ENCODE data around the gene MAP3K10.
"Not testable (repeated sequence)": the region's sequence is repeated elsewhere in the genome, so short reads cannot be mapped to it uniquely, and the experiment has no call there.

The MAP3K10 gene

GRCh38 chr19:40190891-40191835 lies at the start of gene MAP3K10:
Gene MAP3K10 (plus strand): TSS chr19:40191426. CDS start chr19:40192032, 606 bp downstream.
- peak within 1 kb of the TSS; percentile 84 for H3K27ac Mint-ChIP-seq
- no peaks in the 10 kb centered on the region for H3K9me3 Mint-ChIP-seq
- DNase-seq, result peak; percentile 82
- H3K36me3 Mint-ChIP-seq, result no peaks in the 10 kb centered on the region
- CTCF ChIA-PET, result interaction anchor here (0.6 to 1.3 kb wide), 4 partner anchors 26 to 381 kb away, joined by 3 to 5 read pairs (median 3); no protein-coding TSS in a partner anchor
- H3K4me3 Mint-ChIP-seq, result peak within 1 kb of the TSS; percentile 84
- H3K4me1 Mint-ChIP-seq, result peaks cover 22% of the 10 kb centered on the region
- H3K27me3 Mint-ChIP-seq, result peaks cover 18% of the 10 kb centered on the region

- peaks cover 46% of the 10 kb centered on the region for H3K4me1 Mint-ChIP-seq
- no peak for DNase-seq
- no peak overlapping the region for H3K27ac Mint-ChIP-seq
- H3K27me3 Mint-ChIP-seq, result peaks cover 17% of the 10 kb centered on the region
- CTCF ChIA-PET, result interaction anchor here (1.2 to 5.1 kb wide), 4 partner anchors 22 to 164 kb away, joined by 3 to 38 read pairs (median 7); no protein-coding TSS in a partner anchor
- H3K9me3 Mint-ChIP-seq, result no peaks in the 10 kb centered on the region
- H3K4me3 Mint-ChIP-seq, result no peak overlapping the region
- H3K36me3 Mint-ChIP-seq, result peaks cover 1% of the 10 kb centered on the region
Observed at GRCh38 chr19:40141551-40141950, 49.7 kb upstream of the MAP3K10 start.

DNA sequence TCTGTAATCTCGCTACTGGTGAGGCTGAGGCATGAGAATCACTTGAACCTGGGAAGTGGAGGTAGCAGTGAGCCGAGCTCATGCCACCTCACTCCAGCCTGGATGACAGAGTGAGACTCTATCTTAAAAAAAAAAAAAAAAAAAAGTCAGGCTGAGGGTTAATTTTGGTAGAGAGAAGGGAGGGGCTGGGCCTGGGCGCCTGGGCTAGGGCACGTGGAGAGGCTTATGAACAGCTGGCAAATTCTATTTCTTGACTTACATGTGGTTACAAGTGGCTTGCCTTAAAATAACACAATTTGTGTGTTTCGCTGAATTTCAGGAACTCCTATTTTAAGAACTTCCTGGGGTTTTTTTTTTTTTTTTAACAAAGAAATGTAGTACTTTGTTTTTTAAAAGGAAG lies 47.6 kb upstream of the MAP3K10 start:
- DNase-seq, result peak; percentile 72
- Mint-ChIP-seq H3K4me1 (peaks cover 61% of the 10 kb centered on the region), H3K36me3 (peaks cover 1% of the 10 kb centered on the region), H3K27me3 (peaks cover 9% of the 10 kb centered on the region), H3K4me3 (peak overlapping the region; percentile 65), H3K27ac (peak overlapping the region; percentile 95), H3K9me3 (no peaks in the 10 kb centered on the region)
- CTCF ChIA-PET, result interaction anchor here (0.6 to 5.1 kb wide), 7 partner anchors 16 to 163 kb away, joined by 3 to 38 read pairs (median 4); no protein-coding TSS in a partner anchor

- H3K27me3 Mint-ChIP-seq, result peaks cover 9% of the 10 kb centered on the region
Observed at GRCh38 chr19:40144151-40144550, 47.1 kb upstream of the MAP3K10 start.

DNA sequence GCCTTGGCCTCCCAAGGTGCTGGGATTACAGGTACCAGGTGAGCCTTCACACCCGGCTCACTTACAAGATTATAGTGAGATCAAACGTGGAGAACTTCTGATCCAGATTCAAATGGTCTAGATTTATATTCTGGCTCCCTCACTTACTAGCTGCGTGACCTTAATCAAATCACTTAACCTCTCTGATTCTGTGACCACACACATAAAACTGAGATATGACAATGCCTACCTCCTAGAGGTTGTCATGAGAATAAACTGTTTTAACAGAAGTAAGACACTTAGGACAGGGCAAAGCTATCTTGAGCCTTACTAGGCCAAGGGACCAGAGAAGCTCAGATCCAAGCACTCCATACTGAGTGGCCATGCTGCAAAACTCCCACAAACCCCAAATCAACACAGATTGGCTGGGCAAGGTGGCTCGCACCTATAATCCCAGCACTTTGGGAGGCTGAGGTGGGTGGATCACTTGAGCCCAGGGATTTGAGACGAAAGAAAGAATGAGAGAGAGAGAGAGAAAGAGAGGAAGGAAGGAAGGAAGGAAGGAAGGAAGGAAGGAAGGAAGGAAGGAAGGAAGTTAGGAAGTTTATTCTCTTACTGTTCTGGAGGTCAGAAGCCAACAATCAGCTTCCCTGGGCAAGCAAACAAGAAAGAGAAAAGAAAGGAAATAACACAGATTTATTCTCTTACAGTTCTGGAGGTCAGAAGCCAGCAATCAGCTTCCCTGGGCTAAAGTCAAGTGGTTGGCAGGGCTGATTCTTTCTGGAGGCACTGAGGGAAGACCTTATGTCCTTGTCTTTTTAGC lies 46.1 kb upstream of the MAP3K10 start:
- H3K27ac Mint-ChIP-seq, result peak overlapping the region; percentile 95
- peaks cover 3% of the 10 kb centered on the region for H3K27me3 Mint-ChIP-seq
- H3K4me1 Mint-ChIP-seq, result peaks cover 57% of the 10 kb centered on the region
- CTCF ChIA-PET, result interaction anchor here (0.5 to 2.6 kb wide), 8 partner anchors 9 to 228 kb away, joined by 3 to 11 read pairs (median 3); no protein-coding TSS in a partner anchor
- H3K36me3 Mint-ChIP-seq, result peaks cover 1% of the 10 kb centered on the region
- no peaks in the 10 kb centered on the region for H3K9me3 Mint-ChIP-seq
- DNase-seq, result no peak
- no peak overlapping the region for H3K4me3 Mint-ChIP-seq

More at GRCh38 chr19:40144151-40144550, 47.1 kb upstream of the MAP3K10 start:
- Mint-ChIP-seq H3K9me3 (no peaks in the 10 kb centered on the region), H3K4me1 (peaks cover 61% of the 10 kb centered on the region), H3K36me3 (peaks cover 1% of the 10 kb centered on the region), H3K4me3 (peak overlapping the region; percentile 50), H3K27ac (peak overlapping the region; percentile 95)
- peak; percentile 33 for DNase-seq
- CTCF ChIA-PET, result interaction anchor here (0.6 to 2.6 kb wide), 7 partner anchors 16 to 164 kb away, joined by 3 to 11 read pairs (median 4); no protein-coding TSS in a partner anchor

GRCh38 chr19:40145749-40146029 lies 45.5 kb upstream of the MAP3K10 start:
- not testable (repeated sequence) for H3K36me3 Mint-ChIP-seq, H3K4me3 Mint-ChIP-seq, DNase-seq, H3K27me3 Mint-ChIP-seq, H3K9me3 Mint-ChIP-seq
- Mint-ChIP-seq H3K27ac (peak overlapping the region; percentile 95), H3K4me1 (peaks cover 57% of the 10 kb centered on the region)
- CTCF ChIA-PET, result interaction anchor here (0.9 to 2.6 kb wide), 3 partner anchors 9 to 29 kb away, joined by 3 to 11 read pairs (median 7); no protein-coding TSS in a partner anchor

GRCh38 chr19:40147338-40147692 lies 43.9 kb upstream of the MAP3K10 start:
- H3K36me3 Mint-ChIP-seq, result peaks cover 1% of the 10 kb centered on the region
- no peak overlapping the region for H3K27ac Mint-ChIP-seq
- H3K9me3 Mint-ChIP-seq, result no peaks in the 10 kb centered on the region
- peaks cover 51% of the 10 kb centered on the region for H3K4me1 Mint-ChIP-seq
- no peak for DNase-seq
- H3K27me3 Mint-ChIP-seq, result peaks cover 3% of the 10 kb centered on the region
- CTCF ChIA-PET, result interaction anchor here (0.9 to 1.0 kb wide), 2 partner anchors 17 to 18 kb away, joined by 3 read pairs; no protein-coding TSS in a partner anchor
- no peak overlapping the region for H3K4me3 Mint-ChIP-seq

DNA sequence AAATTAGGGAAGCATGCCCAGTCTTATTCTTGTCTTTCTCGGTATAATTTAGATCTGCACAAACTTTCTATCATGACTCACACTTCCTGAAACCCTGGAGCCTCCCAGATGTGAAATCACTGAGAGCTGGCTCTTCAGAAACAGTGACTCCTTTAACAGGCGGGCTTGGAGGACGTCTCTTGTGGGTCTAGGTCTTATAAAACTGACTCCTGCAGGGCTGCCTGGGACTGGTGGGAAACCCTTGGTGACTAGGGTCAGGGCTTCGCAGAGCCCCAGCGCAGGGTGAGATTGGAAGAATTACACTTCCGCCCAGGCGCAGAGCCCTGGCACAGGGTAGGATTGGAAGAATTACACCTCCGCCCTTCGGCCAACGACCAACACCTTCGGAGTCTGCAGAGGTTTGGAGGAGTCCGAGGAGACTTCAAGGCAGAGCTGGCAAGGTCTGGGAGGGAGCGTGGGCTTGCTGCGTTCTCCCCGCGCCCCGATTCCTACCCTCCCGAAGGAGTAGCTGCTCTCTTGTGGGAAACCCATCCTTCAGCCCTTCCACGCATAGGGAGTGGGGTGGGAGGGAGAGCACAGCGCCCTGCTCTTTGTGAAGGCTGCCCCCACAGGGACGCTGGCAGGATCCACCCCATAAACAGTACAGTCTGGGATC lies 43.4 kb upstream of the MAP3K10 start:
- peaks cover 46% of the 10 kb centered on the region for H3K4me1 Mint-ChIP-seq
- DNase-seq, result no peak
- CTCF ChIA-PET, result interaction anchor here (0.9 to 1.0 kb wide), 2 partner anchors 16 to 17 kb away, joined by 3 read pairs; no protein-coding TSS in a partner anchor
- H3K36me3 Mint-ChIP-seq, result peaks cover 1% of the 10 kb centered on the region
- H3K27me3 Mint-ChIP-seq, result peaks cover 3% of the 10 kb centered on the region
- H3K4me3 Mint-ChIP-seq, result no peak overlapping the region
- no peaks in the 10 kb centered on the region for H3K9me3 Mint-ChIP-seq
- no peak overlapping the region for H3K27ac Mint-ChIP-seq

GRCh38 chr19:40149501-40149900 lies 41.7 kb upstream of the MAP3K10 start:
- peaks cover 8% of the 10 kb centered on the region for H3K27me3 Mint-ChIP-seq
- CTCF ChIA-PET, result no interaction called here
- no peak overlapping the region for H3K4me3 Mint-ChIP-seq
- H3K9me3 Mint-ChIP-seq, result no peaks in the 10 kb centered on the region
- H3K27ac Mint-ChIP-seq, result no peak overlapping the region
- peaks cover 32% of the 10 kb centered on the region for H3K4me1 Mint-ChIP-seq
- DNase-seq, result no peak
- peaks cover 1% of the 10 kb centered on the region for H3K36me3 Mint-ChIP-seq

DNA sequence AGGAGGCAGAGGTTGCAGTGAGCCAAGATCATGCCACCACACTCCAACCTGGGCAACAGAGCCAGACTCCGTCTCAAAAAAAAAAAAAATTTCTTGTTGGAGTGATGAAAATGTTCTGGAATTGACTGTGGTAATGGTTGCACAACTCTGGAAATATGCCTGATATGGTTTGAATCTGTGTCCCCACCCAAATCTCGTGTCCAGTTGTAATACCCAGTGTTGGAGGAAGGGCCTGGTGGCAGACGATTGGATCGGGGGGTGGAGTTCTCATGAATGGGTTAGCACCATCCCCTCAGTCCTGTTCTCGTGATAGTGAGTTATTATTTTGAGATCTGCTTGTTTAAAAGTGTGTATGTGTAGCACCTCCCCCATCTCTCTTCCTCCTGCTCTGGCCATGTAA lies 41.1 kb upstream of the MAP3K10 start:
- CTCF ChIA-PET, result interaction anchor here (0.6 to 1.0 kb wide), 2 partner anchors 15 to 369 kb away, joined by 3 to 4 read pairs; no protein-coding TSS in a partner anchor
- no peak for DNase-seq

GRCh38 chr19:40154121-40154680 lies 37.0 kb upstream of the MAP3K10 start:
- peaks cover 5% of the 10 kb centered on the region for H3K27me3 Mint-ChIP-seq

More for the DNA sequence above, 41.1 kb upstream of the MAP3K10 start:
- peaks cover 8% of the 10 kb centered on the region for H3K27me3 Mint-ChIP-seq
- H3K4me1 Mint-ChIP-seq, result peaks cover 28% of the 10 kb centered on the region
- H3K4me3 Mint-ChIP-seq, result no peak overlapping the region
- H3K9me3 Mint-ChIP-seq, result no peaks in the 10 kb centered on the region
- peaks cover under 1% of the 10 kb centered on the region for H3K36me3 Mint-ChIP-seq
- H3K27ac Mint-ChIP-seq, result no peak overlapping the region

DNA sequence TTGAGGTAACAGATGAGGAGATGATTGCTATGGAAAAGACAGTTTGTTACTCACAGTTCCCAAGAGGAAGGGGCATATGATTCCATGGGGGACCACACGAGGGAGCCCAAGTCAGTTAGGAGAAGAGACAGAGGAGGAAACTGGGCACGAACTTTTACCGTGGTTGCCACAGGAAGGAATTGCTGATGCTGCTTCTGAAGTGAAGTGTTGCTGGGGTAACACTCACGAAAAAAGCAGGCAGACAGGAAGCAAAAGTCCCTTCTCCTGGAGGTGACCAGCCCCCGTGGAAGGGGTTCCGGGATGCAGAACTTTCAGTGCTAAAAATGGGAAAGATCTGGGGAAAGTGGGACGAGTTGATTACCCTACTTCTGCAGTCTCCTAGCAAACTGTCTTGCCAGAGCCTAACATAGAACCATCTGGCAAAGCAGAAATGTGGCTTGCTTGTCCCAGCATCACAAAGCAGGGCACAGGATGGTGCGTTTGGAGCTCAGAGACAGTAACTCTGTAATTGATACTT lies 35.4 kb upstream of the MAP3K10 start:
- H3K27ac Mint-ChIP-seq, result no peak overlapping the region
- H3K4me3 Mint-ChIP-seq, result no peak overlapping the region
- peak; percentile 34 for DNase-seq
- peaks cover 5% of the 10 kb centered on the region for H3K27me3 Mint-ChIP-seq
- CTCF ChIA-PET, result interaction anchor here (2.5 kb wide), 1 partner anchor 9 kb away, joined by 8 read pairs; no protein-coding TSS in a partner anchor
- no peaks in the 10 kb centered on the region for H3K36me3 Mint-ChIP-seq
- peaks cover 7% of the 10 kb centered on the region for H3K4me1 Mint-ChIP-seq
- no peaks in the 10 kb centered on the region for H3K9me3 Mint-ChIP-seq

More at GRCh38 chr19:40154121-40154680, 37.0 kb upstream of the MAP3K10 start:
- Mint-ChIP-seq H3K9me3 (no peaks in the 10 kb centered on the region), H3K27ac (no peak overlapping the region), H3K4me1 (peaks cover 7% of the 10 kb centered on the region), H3K4me3 (no peak overlapping the region), H3K36me3 (no peaks in the 10 kb centered on the region)
- no peak for DNase-seq
- CTCF ChIA-PET, result interaction anchor here (1.0 to 2.5 kb wide), 3 partner anchors 9 to 14 kb away, joined by 3 to 8 read pairs (median 3); no protein-coding TSS in a partner anchor

GRCh38 chr19:40157059-40157458 lies 34.2 kb upstream of the MAP3K10 start:
- CTCF ChIA-PET, result interaction anchor here (0.6 to 1.5 kb wide), 3 partner anchors 8 to 483 kb away, joined by 3 to 4 read pairs (median 4); no protein-coding TSS in a partner anchor
- H3K4me1 Mint-ChIP-seq, result peaks cover 7% of the 10 kb centered on the region
- H3K27ac Mint-ChIP-seq, result no peak overlapping the region
- no peak for DNase-seq
- H3K9me3 Mint-ChIP-seq, result no peaks in the 10 kb centered on the region
- H3K4me3 Mint-ChIP-seq, result no peak overlapping the region
- peaks cover 5% of the 10 kb centered on the region for H3K27me3 Mint-ChIP-seq
- H3K36me3 Mint-ChIP-seq, result no peaks in the 10 kb centered on the region

Measured in activated naive CD4-positive, alpha-beta T cell treated with anti-CD3 and anti-CD28 coated beads, Interleukin-2, amount 10 ng/mL, durations not matched to agents 7 days and 5 days (primary cell).